GM12892 (cell line): ENCODE results near the gene GAS7.
A peak's percentile ranks its signal among the peaks of the same experiment; 100 is the strongest.

Experiments
- DNase-seq: peaks from one replicate; pipeline ENCODE4 v3.0.0; 2011; ENCODE audit not compliant: insufficient read length
- FAIRE-seq: peaks from 2 replicates; lab custom pipeline; 2011; peaks lifted over from hg19 to GRCh38; lab: Jason Lieb, UNC
- POLR2A ChIP-seq: IDR thresholded peaks from 2 replicates; pipeline ENCODE4 v1.6.1; 2011; ENCODE audit warnings: low read depth, low read length, control low read depth
- POLR2AphosphoS5 ChIP-seq: IDR thresholded peaks from 2 replicates; pipeline ENCODE4 v1.6.1; 2011; ENCODE audit warnings: low read depth, low read length, control low read depth
- TAF1 ChIP-seq: IDR thresholded peaks from 2 replicates; pipeline ENCODE4 v1.6.1; 2011; ENCODE audit warnings: low read depth, mild to moderate bottlenecking, control low read depth, low read length, borderline replicate concordance

The GAS7 gene

GRCh38 chr17:10126616-10127501, 71.5 kb downstream of the GAS7 start:
- TF ChIP-seq POLR2AphosphoS5: no peak
- no peak for TF ChIP-seq POLR2A
- TF ChIP-seq TAF1: no peak
- DNase-seq: no peak
- FAIRE-seq: no peak

- TF ChIP-seq TAF1 (no peak), POLR2AphosphoS5 (no peak), POLR2A (no peak)
- no peak for FAIRE-seq
- DNase-seq: no peak
Measured at GRCh38 chr17:10126276-10126615, 72.2 kb downstream of the GAS7 start.

- TF ChIP-seq POLR2AphosphoS5 (no peak), TAF1 (no peak), POLR2A (no peak)
- DNase-seq: no peak
- FAIRE-seq: no peak
Measured at GRCh38 chr17:10125531-10126275, 72.7 kb downstream of the GAS7 start.

DNA sequence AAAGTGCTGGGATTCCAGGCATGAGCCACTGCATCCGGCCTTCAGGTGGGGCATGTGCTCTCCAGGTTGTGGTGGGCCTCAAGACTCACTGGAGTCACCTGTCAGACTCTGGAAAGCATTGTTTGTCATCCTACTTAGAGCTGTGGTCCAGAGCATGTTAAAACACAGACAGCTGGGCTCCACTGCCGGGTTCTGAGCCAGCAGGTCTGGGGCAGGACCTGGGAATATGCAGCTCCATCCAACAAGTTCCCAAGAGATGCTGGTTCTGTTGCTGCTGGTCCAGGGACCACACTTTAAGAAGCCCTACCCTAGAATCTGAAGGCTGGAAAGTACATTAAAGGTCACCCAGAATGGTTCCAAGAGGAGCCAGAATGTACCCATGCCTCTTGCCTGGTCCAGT, 75.3 kb downstream of the GAS7 start:
- FAIRE-seq (no peak), DNase-seq (no peak)
- TF ChIP-seq POLR2A (no peak), POLR2AphosphoS5 (no peak), TAF1 (no peak)

- no peak for DNase-seq
- FAIRE-seq: peak; percentile 60
- TF ChIP-seq POLR2A: no peak
Measured at GRCh38 chr17:10121971-10122707, 76.3 kb downstream of the GAS7 start.

DNA sequence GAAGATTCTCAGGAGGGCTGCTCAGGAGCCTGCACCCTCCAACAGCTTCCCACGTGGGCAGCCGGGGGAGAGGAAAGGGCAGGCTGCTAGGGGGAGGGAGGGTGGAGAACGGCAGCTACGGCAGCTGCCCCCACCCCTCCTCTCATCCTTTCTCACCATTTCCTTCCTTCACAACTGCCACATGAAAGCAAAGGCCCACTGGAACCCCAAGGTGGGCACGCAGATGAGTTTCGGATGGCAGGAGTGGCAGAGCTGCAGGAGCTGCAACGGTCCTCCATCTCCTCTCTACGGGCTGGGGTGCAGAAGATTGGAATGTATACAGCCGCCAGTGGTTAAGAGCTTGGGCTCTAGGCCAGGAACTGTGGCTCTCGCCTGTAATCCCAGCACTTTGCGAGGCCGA, 77.7 kb downstream of the GAS7 start:
- no peak for FAIRE-seq
- no peak for DNase-seq
- no peak for TF ChIP-seq POLR2AphosphoS5
- TF ChIP-seq TAF1: no peak
- no peak for TF ChIP-seq POLR2A

DNA sequence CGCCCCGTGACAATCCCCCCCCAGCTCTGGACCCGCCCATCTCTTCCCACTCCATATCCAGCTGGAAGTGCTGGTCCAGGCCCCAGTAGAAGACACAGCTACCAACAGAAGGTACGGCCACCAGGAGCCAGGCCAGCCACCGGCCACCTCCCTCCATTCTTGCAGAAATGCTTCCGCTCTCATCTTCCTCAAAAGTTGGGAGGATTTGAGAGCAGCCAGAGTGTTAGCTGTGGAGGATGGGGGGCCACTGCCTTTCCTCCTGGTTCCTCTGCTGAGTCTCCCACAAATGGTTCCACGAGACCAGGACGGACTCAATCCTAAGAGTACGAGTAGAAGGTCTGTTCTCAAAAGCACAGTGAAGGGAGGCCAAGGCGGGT, 78.3 kb downstream of the GAS7 start:
- no peak for FAIRE-seq
- TF ChIP-seq POLR2AphosphoS5: no peak
- DNase-seq: no peak

- DNase-seq (no peak), FAIRE-seq (peak; percentile 83)
- TF ChIP-seq TAF1: no peak
- no peak for TF ChIP-seq POLR2AphosphoS5
- no peak for TF ChIP-seq POLR2A
Measured at GRCh38 chr17:10119203-10120108, 79.0 kb downstream of the GAS7 start.

DNA sequence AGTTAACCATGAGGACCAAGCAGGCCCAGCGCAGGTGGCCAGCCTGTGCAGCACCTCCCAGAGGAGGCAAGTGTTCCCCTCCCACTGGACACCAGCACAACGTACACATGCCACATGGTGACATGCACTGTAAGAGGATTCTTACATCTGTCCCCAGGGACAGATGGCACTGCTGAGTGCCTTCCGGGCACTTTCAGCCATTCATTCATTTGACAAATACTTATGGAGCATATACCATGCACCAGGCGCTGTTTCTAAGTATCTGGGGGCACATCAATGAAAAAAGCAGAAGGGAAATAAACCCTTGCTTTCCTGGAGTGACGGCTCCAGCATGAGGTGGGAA, 79.6 kb downstream of the GAS7 start:
- DNase-seq (no peak), FAIRE-seq (peak; percentile 30)
- TF ChIP-seq TAF1 (no peak), POLR2A (no peak), POLR2AphosphoS5 (no peak)

DNA sequence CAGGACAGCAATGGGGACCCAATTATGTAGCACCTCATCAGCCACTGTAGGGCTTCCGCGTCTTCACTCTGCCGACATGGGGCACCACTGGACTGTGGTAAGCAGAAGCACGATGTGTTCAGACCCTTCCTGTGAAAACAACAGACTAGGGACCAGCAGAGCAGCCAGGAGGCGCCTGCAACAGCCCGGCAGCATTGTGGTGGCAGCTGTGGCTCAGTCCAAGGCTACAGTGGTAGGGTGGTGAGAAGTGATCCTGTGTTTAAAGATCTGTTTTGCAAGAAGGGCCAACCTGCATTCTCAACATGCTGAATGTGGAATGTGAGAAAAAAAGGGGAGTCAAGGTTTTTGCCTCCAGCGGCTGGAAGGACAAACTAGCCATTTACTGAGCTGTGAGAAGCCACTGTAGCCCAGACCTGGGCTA, 80.8 kb downstream of the GAS7 start:
- FAIRE-seq: peak; percentile 54
- DNase-seq: no peak
- TF ChIP-seq TAF1 (no peak), POLR2AphosphoS5 (no peak)

GRCh38 chr17:10116753-10117420, 81.5 kb downstream of the GAS7 start:
- TF ChIP-seq POLR2AphosphoS5: no peak
- no peak for TF ChIP-seq TAF1
- no peak for TF ChIP-seq POLR2A
- peak; percentile 9 for FAIRE-seq

More at GRCh38 chr17:10116753-10117420, 81.5 kb downstream of the GAS7 start:
- DNase-seq: no peak
